ENCODE data around the gene HNF4A. TPM values are rescaled to one million over a fixed set of nuclear protein-coding genes. Genes with fewer than 3 reads are reported as not detected.

The HNF4A gene
- total RNA-seq, 2 experiments from 2014 or later: not detected

DNA sequence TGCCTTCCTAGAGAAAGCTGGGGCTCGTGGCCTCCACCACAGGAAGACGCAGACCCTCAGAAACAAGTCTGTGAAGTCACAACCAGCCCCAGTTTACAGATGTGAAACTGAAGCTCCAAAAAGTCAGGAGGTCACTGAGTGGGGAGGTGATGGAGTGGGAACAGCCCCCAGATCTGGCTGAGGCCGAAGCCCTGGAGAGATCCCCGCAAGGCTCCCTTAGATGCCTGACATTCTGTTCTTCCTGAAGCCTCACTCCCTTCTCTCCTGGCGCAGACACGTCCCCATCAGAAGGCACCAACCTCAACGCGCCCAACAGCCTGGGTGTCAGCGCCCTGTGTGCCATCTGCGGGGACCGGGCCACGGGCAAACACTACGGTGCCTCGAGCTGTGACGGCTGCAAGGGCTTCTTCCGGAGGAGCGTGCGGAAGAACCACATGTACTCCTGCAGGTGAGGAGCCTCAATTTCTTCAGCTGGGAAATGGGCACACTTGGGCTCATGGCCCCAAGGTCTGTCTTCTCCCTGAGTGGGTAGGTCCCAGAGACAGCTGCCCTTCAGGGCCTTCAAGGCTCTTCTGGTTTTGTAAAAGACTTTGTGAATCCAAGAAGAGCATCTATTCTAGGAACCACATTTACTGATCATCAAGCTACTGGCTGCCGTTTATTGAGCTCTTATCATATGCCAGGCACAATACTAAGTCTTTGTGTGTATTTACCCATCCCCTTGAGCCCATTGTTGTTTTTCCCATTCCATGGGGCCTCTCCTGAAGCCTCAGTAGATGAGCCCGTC, 50.5 kb downstream of the HNF4A start:
- ChIA-PET POLR2A (no interaction called here), CTCF (ENCODE audit: unreplicated experiment) (no interaction called here)
- Histone ChIP-seq H3K4me3 (ENCODE audit: low read depth, low read length, poor library complexity, severe bottlenecking) (no peak overlapping the region), H3K36me3 (ENCODE audit: insufficient read depth, low read length) (no peaks in the 10 kb centered on the region), H3K4me1 (ENCODE audit: insufficient read depth, low read length, poor library complexity, severe bottlenecking) (no peaks in the 10 kb centered on the region), H2AFZ (ENCODE audit: low read length) (no peak overlapping the region), H4K20me1 (ENCODE audit: insufficient read depth, low read length) (no peaks in the 10 kb centered on the region), H3K4me2 (ENCODE audit: low read length) (no peak overlapping the region), H3K79me2 (ENCODE audit: insufficient read depth, low read depth, low read length) (no peaks in the 10 kb centered on the region), H3K27ac (ENCODE audit: low read depth, low read length, poor library complexity, severe bottlenecking) (no peak overlapping the region), H3K9me2 (ENCODE audit: insufficient read depth, low read length) (no peaks in the 10 kb centered on the region), H3K9me3 (ENCODE audit: low read length) (no peaks in the 10 kb centered on the region)
- DNase-seq (ENCODE audit: low spot score): no peak
- TF ChIP-seq EZH2phosphoT487 (IDR thresholded peaks at IDR 0.05; ENCODE audit: borderline replicate concordance, low read depth, low read length): no peak
- TF ChIP-seq, protein P1, sequence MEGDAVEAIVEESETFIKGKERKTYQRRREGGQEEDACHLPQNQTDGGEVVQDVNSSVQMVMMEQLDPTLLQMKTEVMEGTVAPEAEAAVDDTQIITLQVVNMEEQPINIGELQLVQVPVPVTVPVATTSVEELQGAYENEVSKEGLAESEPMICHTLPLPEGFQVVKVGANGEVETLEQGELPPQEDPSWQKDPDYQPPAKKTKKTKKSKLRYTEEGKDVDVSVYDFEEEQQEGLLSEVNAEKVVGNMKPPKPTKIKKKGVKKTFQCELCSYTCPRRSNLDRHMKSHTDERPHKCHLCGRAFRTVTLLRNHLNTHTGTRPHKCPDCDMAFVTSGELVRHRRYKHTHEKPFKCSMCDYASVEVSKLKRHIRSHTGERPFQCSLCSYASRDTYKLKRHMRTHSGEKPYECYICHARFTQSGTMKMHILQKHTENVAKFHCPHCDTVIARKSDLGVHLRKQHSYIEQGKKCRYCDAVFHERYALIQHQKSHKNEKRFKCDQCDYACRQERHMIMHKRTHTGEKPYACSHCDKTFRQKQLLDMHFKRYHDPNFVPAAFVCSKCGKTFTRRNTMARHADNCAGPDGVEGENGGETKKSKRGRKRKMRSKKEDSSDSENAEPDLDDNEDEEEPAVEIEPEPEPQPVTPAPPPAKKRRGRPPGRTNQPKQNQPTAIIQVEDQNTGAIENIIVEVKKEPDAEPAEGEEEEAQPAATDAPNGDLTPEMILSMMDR (conservative IDR thresholded peaks at IDR 0.05; ENCODE audit: low read length): no peak
- BruUV-seq (replicated peaks): no TSS peak
- intact Hi-C loops (cut with micrococcal nuclease; ENCODE audit: unreplicated experiment): no loop called here

DNA sequence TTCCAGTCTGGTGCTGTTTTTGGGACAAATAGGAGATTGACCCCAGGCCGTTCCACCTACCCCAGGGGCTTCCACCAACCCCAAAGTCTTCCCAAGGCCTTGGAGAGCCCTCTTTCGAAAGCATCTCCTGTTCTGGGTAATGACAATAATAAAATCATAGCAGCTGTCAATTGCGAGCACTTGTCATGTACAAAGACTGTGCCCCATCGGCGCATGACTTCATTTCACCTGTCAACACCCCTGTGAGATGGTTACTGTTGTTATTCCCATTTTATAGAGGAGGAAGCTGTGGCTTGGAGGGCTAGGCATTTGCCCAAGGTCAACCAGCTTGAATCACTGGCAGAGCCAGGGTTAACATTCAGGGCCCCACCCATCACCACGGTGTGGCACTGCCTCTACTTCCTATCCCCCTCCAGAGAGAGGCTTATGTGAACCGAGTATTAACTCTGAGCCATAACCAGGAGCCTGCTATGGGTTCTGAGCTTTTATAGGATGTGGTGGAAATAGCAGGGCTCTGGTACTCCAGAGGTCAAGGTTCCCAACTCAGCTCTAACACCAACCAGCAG, 51.2 kb downstream of the HNF4A start:
- no peak overlapping the region for H3K4me2 ChIP-seq (ENCODE audit: low read length)
- no peaks in the 10 kb centered on the region for H3K4me1 ChIP-seq (ENCODE audit: insufficient read depth, low read length, poor library complexity, severe bottlenecking)
- ChIA-PET POLR2A (no interaction called here), CTCF (ENCODE audit: unreplicated experiment) (no interaction called here)
- no peak for DNase-seq (ENCODE audit: low spot score)
- H3K4me3 ChIP-seq (ENCODE audit: low read depth, low read length, poor library complexity, severe bottlenecking): no peak overlapping the region
- TF ChIP-seq, protein P1 (conservative IDR thresholded peaks at IDR 0.05; ENCODE audit: low read length): no peak
- TF ChIP-seq EZH2phosphoT487 (IDR thresholded peaks at IDR 0.05; ENCODE audit: borderline replicate concordance, low read depth, low read length): no peak
- no TSS peak for BruUV-seq (replicated peaks)
- no peaks in the 10 kb centered on the region for H3K9me2 ChIP-seq (ENCODE audit: insufficient read depth, low read length)
- no peaks in the 10 kb centered on the region for H3K79me2 ChIP-seq (ENCODE audit: insufficient read depth, low read depth, low read length)
- H3K9me3 ChIP-seq (ENCODE audit: low read length): no peaks in the 10 kb centered on the region
- no peak overlapping the region for H2AFZ ChIP-seq (ENCODE audit: low read length)
- H3K27ac ChIP-seq (ENCODE audit: low read depth, low read length, poor library complexity, severe bottlenecking): no peak overlapping the region
- H4K20me1 ChIP-seq (ENCODE audit: insufficient read depth, low read length): no peaks in the 10 kb centered on the region
- intact Hi-C loops (cut with micrococcal nuclease; ENCODE audit: unreplicated experiment): no loop called here
- H3K36me3 ChIP-seq (ENCODE audit: insufficient read depth, low read length): no peaks in the 10 kb centered on the region

Data from OCI-LY7 (cell line).